Measurements from ENCODE around the gene POLR2E. TPM values are rescaled to one million over a fixed set of nuclear protein-coding genes. Genes with fewer than 3 reads are reported as not detected.

Gene POLR2E
- total and polyA plus RNA-seq, 2 of the 13 experiments (the other 11 are each of a cell fraction or from before 2014, with no cell fraction given) = 140 to 272 TPM

GRCh38 chr19:1103708-1104310 lies 8.6 kb upstream of the POLR2E start, which contains the start of gene GPX4 (continued):
- peak; percentile 87; the same call in 1 of the 2 replicates for TF ChIP-seq POLR2AphosphoS2 (IDR thresholded peaks at IDR 0.05; ENCODE audit: low read depth, low read length)
- TF ChIP-seq ZNF225 (CRISPR knock-in tag; IDR thresholded peaks at IDR 0.05) = no peak
- no peak for TF ChIP-seq ZFP36L2 (CRISPR knock-in tag; IDR thresholded peaks at IDR 0.05)
- no peak for TF ChIP-seq ZNF34 (CRISPR knock-in tag; IDR thresholded peaks at IDR 0.05; ENCODE audit: borderline replicate concordance)
- TF ChIP-seq THRA (CRISPR knock-in tag; IDR thresholded peaks at IDR 0.05; ENCODE audit: borderline replicate concordance) = peak; percentile 37; the same call in 1 of the 2 replicates
- no peak for TF ChIP-seq ZNF180 (CRISPR knock-in tag; IDR thresholded peaks at IDR 0.05; ENCODE audit: borderline replicate concordance, low read depth)
- TF ChIP-seq SIN3B (IDR thresholded peaks at IDR 0.05; ENCODE audit: low read length) = no peak
- TF ChIP-seq, protein P1, sequence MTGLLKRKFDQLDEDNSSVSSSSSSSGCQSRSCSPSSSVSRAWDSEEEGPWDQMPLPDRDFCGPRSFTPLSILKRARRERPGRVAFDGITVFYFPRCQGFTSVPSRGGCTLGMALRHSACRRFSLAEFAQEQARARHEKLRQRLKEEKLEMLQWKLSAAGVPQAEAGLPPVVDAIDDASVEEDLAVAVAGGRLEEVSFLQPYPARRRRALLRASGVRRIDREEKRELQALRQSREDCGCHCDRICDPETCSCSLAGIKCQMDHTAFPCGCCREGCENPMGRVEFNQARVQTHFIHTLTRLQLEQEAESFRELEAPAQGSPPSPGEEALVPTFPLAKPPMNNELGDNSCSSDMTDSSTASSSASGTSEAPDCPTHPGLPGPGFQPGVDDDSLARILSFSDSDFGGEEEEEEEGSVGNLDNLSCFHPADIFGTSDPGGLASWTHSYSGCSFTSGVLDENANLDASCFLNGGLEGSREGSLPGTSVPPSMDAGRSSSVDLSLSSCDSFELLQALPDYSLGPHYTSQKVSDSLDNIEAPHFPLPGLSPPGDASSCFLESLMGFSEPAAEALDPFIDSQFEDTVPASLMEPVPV (CRISPR knock-in tag; IDR thresholded peaks at IDR 0.05) = peak; percentile 68
- TF ChIP-seq ZNF20 (CRISPR knock-in tag; IDR thresholded peaks at IDR 0.05) = no peak
- TF ChIP-seq MEIS1 (CRISPR knock-in tag; IDR thresholded peaks at IDR 0.05; ENCODE audit: borderline replicate concordance) = peak; percentile 25; the same call in 1 of the 2 replicates
- TF ChIP-seq ZNF891 (CRISPR knock-in tag; IDR thresholded peaks at IDR 0.05) = 0 out of 2 replicates have a peak, but pooled peaks have one; percentile 29
- TF ChIP-seq MEF2D (CRISPR knock-in tag; IDR thresholded peaks at IDR 0.05) = no peak
- TF ChIP-seq, protein P2, sequence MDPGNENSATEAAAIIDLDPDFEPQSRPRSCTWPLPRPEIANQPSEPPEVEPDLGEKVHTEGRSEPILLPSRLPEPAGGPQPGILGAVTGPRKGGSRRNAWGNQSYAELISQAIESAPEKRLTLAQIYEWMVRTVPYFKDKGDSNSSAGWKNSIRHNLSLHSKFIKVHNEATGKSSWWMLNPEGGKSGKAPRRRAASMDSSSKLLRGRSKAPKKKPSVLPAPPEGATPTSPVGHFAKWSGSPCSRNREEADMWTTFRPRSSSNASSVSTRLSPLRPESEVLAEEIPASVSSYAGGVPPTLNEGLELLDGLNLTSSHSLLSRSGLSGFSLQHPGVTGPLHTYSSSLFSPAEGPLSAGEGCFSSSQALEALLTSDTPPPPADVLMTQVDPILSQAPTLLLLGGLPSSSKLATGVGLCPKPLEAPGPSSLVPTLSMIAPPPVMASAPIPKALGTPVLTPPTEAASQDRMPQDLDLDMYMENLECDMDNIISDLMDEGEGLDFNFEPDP (CRISPR knock-in tag; conservative IDR thresholded peaks at IDR 0.05) = no peak
- no peak for TF ChIP-seq ZNF143 (CRISPR knock-in tag; IDR thresholded peaks at IDR 0.05)
- TF ChIP-seq, protein P3, sequence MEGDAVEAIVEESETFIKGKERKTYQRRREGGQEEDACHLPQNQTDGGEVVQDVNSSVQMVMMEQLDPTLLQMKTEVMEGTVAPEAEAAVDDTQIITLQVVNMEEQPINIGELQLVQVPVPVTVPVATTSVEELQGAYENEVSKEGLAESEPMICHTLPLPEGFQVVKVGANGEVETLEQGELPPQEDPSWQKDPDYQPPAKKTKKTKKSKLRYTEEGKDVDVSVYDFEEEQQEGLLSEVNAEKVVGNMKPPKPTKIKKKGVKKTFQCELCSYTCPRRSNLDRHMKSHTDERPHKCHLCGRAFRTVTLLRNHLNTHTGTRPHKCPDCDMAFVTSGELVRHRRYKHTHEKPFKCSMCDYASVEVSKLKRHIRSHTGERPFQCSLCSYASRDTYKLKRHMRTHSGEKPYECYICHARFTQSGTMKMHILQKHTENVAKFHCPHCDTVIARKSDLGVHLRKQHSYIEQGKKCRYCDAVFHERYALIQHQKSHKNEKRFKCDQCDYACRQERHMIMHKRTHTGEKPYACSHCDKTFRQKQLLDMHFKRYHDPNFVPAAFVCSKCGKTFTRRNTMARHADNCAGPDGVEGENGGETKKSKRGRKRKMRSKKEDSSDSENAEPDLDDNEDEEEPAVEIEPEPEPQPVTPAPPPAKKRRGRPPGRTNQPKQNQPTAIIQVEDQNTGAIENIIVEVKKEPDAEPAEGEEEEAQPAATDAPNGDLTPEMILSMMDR (CRISPR knock-in tag; IDR thresholded peaks at IDR 0.05) = no peak; the same call in 1 of the 2 replicates
- no peak for TF ChIP-seq PLRG1 (conservative IDR thresholded peaks at IDR 0.05)
- TF ChIP-seq ZKSCAN1 (IDR thresholded peaks at IDR 0.05; ENCODE audit: low read length) = no peak
- no peak for TF ChIP-seq SRSF4 (IDR thresholded peaks at IDR 0.05; ENCODE audit: low read depth, low read length, poor library complexity, severe bottlenecking)
- TF ChIP-seq TAF1 (CRISPR knock-in tag; IDR thresholded peaks at IDR 0.05) = peak; percentile 96
- TF ChIP-seq, protein P4, sequence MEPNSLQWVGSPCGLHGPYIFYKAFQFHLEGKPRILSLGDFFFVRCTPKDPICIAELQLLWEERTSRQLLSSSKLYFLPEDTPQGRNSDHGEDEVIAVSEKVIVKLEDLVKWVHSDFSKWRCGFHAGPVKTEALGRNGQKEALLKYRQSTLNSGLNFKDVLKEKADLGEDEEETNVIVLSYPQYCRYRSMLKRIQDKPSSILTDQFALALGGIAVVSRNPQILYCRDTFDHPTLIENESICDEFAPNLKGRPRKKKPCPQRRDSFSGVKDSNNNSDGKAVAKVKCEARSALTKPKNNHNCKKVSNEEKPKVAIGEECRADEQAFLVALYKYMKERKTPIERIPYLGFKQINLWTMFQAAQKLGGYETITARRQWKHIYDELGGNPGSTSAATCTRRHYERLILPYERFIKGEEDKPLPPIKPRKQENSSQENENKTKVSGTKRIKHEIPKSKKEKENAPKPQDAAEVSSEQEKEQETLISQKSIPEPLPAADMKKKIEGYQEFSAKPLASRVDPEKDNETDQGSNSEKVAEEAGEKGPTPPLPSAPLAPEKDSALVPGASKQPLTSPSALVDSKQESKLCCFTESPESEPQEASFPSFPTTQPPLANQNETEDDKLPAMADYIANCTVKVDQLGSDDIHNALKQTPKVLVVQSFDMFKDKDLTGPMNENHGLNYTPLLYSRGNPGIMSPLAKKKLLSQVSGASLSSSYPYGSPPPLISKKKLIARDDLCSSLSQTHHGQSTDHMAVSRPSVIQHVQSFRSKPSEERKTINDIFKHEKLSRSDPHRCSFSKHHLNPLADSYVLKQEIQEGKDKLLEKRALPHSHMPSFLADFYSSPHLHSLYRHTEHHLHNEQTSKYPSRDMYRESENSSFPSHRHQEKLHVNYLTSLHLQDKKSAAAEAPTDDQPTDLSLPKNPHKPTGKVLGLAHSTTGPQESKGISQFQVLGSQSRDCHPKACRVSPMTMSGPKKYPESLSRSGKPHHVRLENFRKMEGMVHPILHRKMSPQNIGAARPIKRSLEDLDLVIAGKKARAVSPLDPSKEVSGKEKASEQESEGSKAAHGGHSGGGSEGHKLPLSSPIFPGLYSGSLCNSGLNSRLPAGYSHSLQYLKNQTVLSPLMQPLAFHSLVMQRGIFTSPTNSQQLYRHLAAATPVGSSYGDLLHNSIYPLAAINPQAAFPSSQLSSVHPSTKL (CRISPR knock-in tag; IDR thresholded peaks at IDR 0.05) = no peak
